H9 (cell line): ENCODE measurements around the gene IQCF6. TPM values are rescaled to one million over a fixed set of nuclear protein-coding genes. Genes with fewer than 3 reads are reported as not detected.

ENCODE experiments used
- DNase-seq: peaks from one replicate; pipeline ENCODE4 v3.0.0-alpha.2; 2017
- H2AFZ ChIP-seq: one replicate; pipeline ENCODE4 v1.6.1; 2013; ENCODE audit warnings: mild to moderate bottlenecking, low read length, control low read depth, moderate library complexity
- H2AK5ac ChIP-seq: 2 replicates; pipeline ENCODE4 v1.6.1; 2013; ENCODE audit warnings: low read length, control low read depth, mixed read lengths; ENCODE audit not compliant: insufficient read length
- H2BK120ac ChIP-seq: one replicate; pipeline ENCODE4 v1.6.1; 2013; ENCODE audit warnings: low read depth, mild to moderate bottlenecking, low read length, control low read depth, inconsistent platforms; ENCODE audit not compliant: poor library complexity, severe bottlenecking
- H2BK12ac ChIP-seq: 2 replicates; pipeline ENCODE4 v1.6.1; 2013; ENCODE audit warnings: low read length, control low read depth, mixed read lengths, low read depth; ENCODE audit not compliant: insufficient read length
- H2BK15ac ChIP-seq: 2 replicates; pipeline ENCODE4 v1.6.1; 2013; ENCODE audit warnings: low read depth, low read length, control low read depth
- H2BK20ac ChIP-seq: one replicate; pipeline ENCODE4 v1.6.1; 2013; ENCODE audit warnings: low read depth, mild to moderate bottlenecking, low read length, control low read depth, inconsistent platforms; ENCODE audit not compliant: poor library complexity, severe bottlenecking
- H2BK5ac ChIP-seq: 2 replicates; pipeline ENCODE4 v1.6.1; 2013; ENCODE audit warnings: low read length, control low read depth, mixed read lengths; ENCODE audit not compliant: insufficient read length
- H3K14ac ChIP-seq: 2 replicates; pipeline ENCODE4 v1.6.1; 2013; ENCODE audit warnings: low read length, control low read depth; ENCODE audit not compliant: insufficient read depth
- H3K18ac ChIP-seq: 2 replicates; pipeline ENCODE4 v1.6.1; 2013; ENCODE audit warnings: low read depth, mild to moderate bottlenecking, mixed read lengths, low read length, control low read depth; ENCODE audit not compliant: insufficient read length
- H3K23ac ChIP-seq: 2 replicates; pipeline ENCODE4 v1.6.1; 2013; ENCODE audit warnings: low read length, control low read depth, mixed read lengths, low read depth; ENCODE audit not compliant: insufficient read length
- H3K23me2 ChIP-seq: 2 replicates; pipeline ENCODE4 v1.6.1; 2013; ENCODE audit warnings: low read depth, mild to moderate bottlenecking, mixed read lengths, low read length, control low read depth; ENCODE audit not compliant: insufficient read length, poor library complexity, severe bottlenecking
- H3K27ac ChIP-seq: 2 replicates; pipeline ENCODE4 v1.5.1; 2013; ENCODE audit warnings: low read length, control low read depth, mixed read lengths, low read depth; ENCODE audit not compliant: insufficient read length
- H3K27me3 ChIP-seq: 2 replicates; pipeline ENCODE4 v1.6.1; 2013; ENCODE audit warnings: low read length, control low read depth, inconsistent platforms; ENCODE audit not compliant: insufficient read depth
- H3K4ac ChIP-seq: 2 replicates; pipeline ENCODE4 v1.6.1; 2013; ENCODE audit warnings: low read depth, mild to moderate bottlenecking, control low read depth, inconsistent platforms, low read length, moderate library complexity
- H3K4me1 ChIP-seq: 2 replicates; pipeline ENCODE4 v1.6.1; 2013; ENCODE audit warnings: low read length, control low read depth, inconsistent platforms; ENCODE audit not compliant: insufficient read depth
- H3K4me2 ChIP-seq: 2 replicates; pipeline ENCODE4 v1.6.1; 2013; ENCODE audit warnings: low read length, control low read depth, mixed read lengths; ENCODE audit not compliant: insufficient read length, insufficient read depth
- H3K56ac ChIP-seq: 2 replicates; pipeline ENCODE4 v1.6.1; 2013; ENCODE audit warnings: low read depth, mild to moderate bottlenecking, mixed read lengths, low read length, control low read depth; ENCODE audit not compliant: insufficient read length
- H3K79me1 ChIP-seq: 2 replicates; pipeline ENCODE4 v1.6.1; 2013; ENCODE audit warnings: low read depth, mild to moderate bottlenecking, moderate library complexity, low read length, control low read depth, inconsistent platforms; ENCODE audit not compliant: insufficient read depth, poor library complexity, severe bottlenecking
- H3K79me2 ChIP-seq: 2 replicates; pipeline ENCODE4 v1.6.1; 2013; ENCODE audit warnings: low read length, control low read depth, inconsistent platforms; ENCODE audit not compliant: insufficient read depth
- H3K9ac ChIP-seq: 2 replicates; pipeline ENCODE4 v1.6.1; 2013; ENCODE audit warnings: low read length, control low read depth, mixed read lengths; ENCODE audit not compliant: insufficient read length; ENCODE audit errors: extremely low read depth
- H3K9me3 ChIP-seq: one replicate; pipeline ENCODE4 v1.6.1; 2013; ENCODE audit warnings: low read depth, low read length, inconsistent platforms; ENCODE audit not compliant: control insufficient read depth
- H3T11ph ChIP-seq: one replicate; pipeline ENCODE4 v1.6.1; 2013; ENCODE audit warnings: mild to moderate bottlenecking, low read length, control low read depth, inconsistent platforms
- H4K20me1 ChIP-seq: one replicate; pipeline ENCODE4 v1.6.1; 2013; ENCODE audit not compliant: control insufficient read depth, insufficient read length, insufficient read depth
- H4K5ac ChIP-seq: 2 replicates; pipeline ENCODE4 v1.6.1; 2013; ENCODE audit warnings: low read depth, mild to moderate bottlenecking, mixed read lengths, low read length, control low read depth; ENCODE audit not compliant: insufficient read length
- H4K8ac ChIP-seq: replicated peaks from 2 replicates; pipeline ENCODE4 v1.6.1; 2013; ENCODE audit warnings: low read length, control low read depth, mixed read lengths, low read depth; ENCODE audit not compliant: insufficient read length
- H4K91ac ChIP-seq: 2 replicates; pipeline ENCODE4 v1.6.1; 2013; ENCODE audit warnings: low read depth, mild to moderate bottlenecking, moderate library complexity, mixed read lengths, low read length, control low read depth; ENCODE audit not compliant: insufficient read length
- H3K27ac Mint-ChIP-seq, 3 experiments: 2 replicates in 2 of 3; 3 replicates in 1 of 3; pipeline ENCODE4 v1.8.0; 2020 to 2021; ENCODE audit warnings: mixed read lengths in 3 of 3, mild to moderate bottlenecking in 1 of 3, moderate library complexity in 1 of 3
- H3K27me3 Mint-ChIP-seq: 2 replicates; pipeline ENCODE4 v1.8.0; 2021; ENCODE audit warnings: low read depth, mild to moderate bottlenecking, moderate library complexity, mixed read lengths
- H3K36me3 Mint-ChIP-seq, 3 experiments: 2 replicates in 2 of 3; 3 replicates in 1 of 3; pipeline ENCODE4 v1.8.0; 2020 to 2021; ENCODE audit warnings: low read depth in 3 of 3, mixed read lengths in 3 of 3; ENCODE audit not compliant: insufficient read depth in 1 of 3
- H3K4me1 Mint-ChIP-seq, 2 experiments: 2 replicates each; pipeline ENCODE4 v1.8.0; 2020; ENCODE audit warnings: mixed read lengths in 2 of 2
- H3K4me3 Mint-ChIP-seq, 2 experiments: 2 replicates in 1 of 2; 3 replicates in 1 of 2; pipeline ENCODE4 v1.8.0; 2020 to 2021; ENCODE audit warnings: mild to moderate bottlenecking in 2 of 2, mixed read lengths in 2 of 2, moderate library complexity in 1 of 2
- H3K9me3 Mint-ChIP-seq, 2 experiments: 2 replicates in 1 of 2; 3 replicates in 1 of 2; pipeline ENCODE4 v1.8.0; 2020; ENCODE audit warnings: mild to moderate bottlenecking in 2 of 2, mixed read lengths in 2 of 2, moderate library complexity in 1 of 2
- CTCF ChIP-seq: fragments of 200-600 bp; sonication (generic); conservative IDR thresholded peaks from 3 replicates; pipeline ENCODE4 v1.8.0; 2021; ENCODE audit warnings: antibody characterized with exemption, mild to moderate bottlenecking
- WGBS: extraction: QIAGEN DNeasy Blood & Tissue Kit; methylation state at CpG from one replicate; pipeline ENCODE4 v1.1.7; 2013; ENCODE audit warnings: missing lambda C conversion rate, low lambda C conversion rate, mixed read lengths; ENCODE audit not compliant: insufficient read length; ENCODE audit errors: extremely low coverage; 5-methylcytosine and 5-hydroxymethylcytosine counted together
- total RNA-seq: library from RNA; stranded (reverse); gene quantifications from 2 replicates; pipeline ENCODE4 v1.2.1, GENCODE V29; 2021

Gene IQCF6
- total RNA-seq, 1 experiment from 2014 or later: not detected

GRCh38 chr3:51773529-51774056, 5.4 kb downstream of the IQCF6 start:
- no peaks in the 10 kb centered on the region for H3K23me2 ChIP-seq
- H3K9me3 ChIP-seq: no peaks in the 10 kb centered on the region
- H3K4me1 ChIP-seq: peaks cover 2% of the 10 kb centered on the region; the same call in 1 of the 2 replicates
- H2BK12ac ChIP-seq: no peak overlapping the region
- DNase-seq: no peak
- no peak overlapping the region for H3K56ac ChIP-seq
- peaks cover 0 to 2% of the 10 kb centered on the region in 2 experiments; a peak in 3 of 5 replicates for H3K9me3 Mint-ChIP-seq
- H3K27me3 ChIP-seq: no peaks in the 10 kb centered on the region
- no peak for TF ChIP-seq CTCF
- H3K9ac ChIP-seq: no peak overlapping the region
- no peak overlapping the region for H3K27ac ChIP-seq
- no peak overlapping the region for H3K18ac ChIP-seq
- WGBS: no CpG with 5 or more reads among the region's 4 CpGs
- no peak overlapping the region for H3K4me3 Mint-ChIP-seq
- no peak overlapping the region for H4K91ac ChIP-seq
- H3K4ac ChIP-seq: no peak overlapping the region
- H3K79me2 ChIP-seq: no peaks in the 10 kb centered on the region
- no peak overlapping the region for H4K5ac ChIP-seq
- H2AFZ ChIP-seq: no peak overlapping the region
- H2BK5ac ChIP-seq: no peak overlapping the region
- H3K79me1 ChIP-seq: no peaks in the 10 kb centered on the region
- H4K20me1 ChIP-seq: no peaks in the 10 kb centered on the region
- peaks cover 11 to 13% of the 10 kb centered on the region in 2 experiments for H3K4me1 Mint-ChIP-seq
- peaks cover 0 to 4% (median 0%) of the 10 kb centered on the region in 3 experiments; a peak in 1 of 7 replicates for H3K36me3 Mint-ChIP-seq
- no peak overlapping the region for H2AK5ac ChIP-seq
- H3K4me2 ChIP-seq: no peak overlapping the region
- H3K14ac ChIP-seq: no peak overlapping the region
- H3K23ac ChIP-seq: no peak overlapping the region
- H3K27ac Mint-ChIP-seq: no peak overlapping the region
- H3T11ph ChIP-seq: no peak overlapping the region
- peaks cover 2% of the 10 kb centered on the region for H3K27me3 Mint-ChIP-seq
- no peak overlapping the region for H2BK15ac ChIP-seq
- H2BK20ac ChIP-seq: no peak overlapping the region
- H4K8ac ChIP-seq: no peak overlapping the region
- no peak overlapping the region for H2BK120ac ChIP-seq
